GM23338 (cell line): ENCODE results near the gene SFR1. TPM values are rescaled to one million over a fixed set of nuclear protein-coding genes. Genes with fewer than 3 reads are reported as not detected.

Experiments used
- ATAC-seq: fragments of 200-7000 bp; cut with Tn5 transposase; 3 replicates; pipeline ENCODE4 v1.9.1; 2020
- DNase-seq: peaks from one replicate; pipeline ENCODE4 v3.0.0-alpha.2; 2015; ENCODE audit warnings: low spot score
- H2AFZ ChIP-seq: fragments of 200-600 bp; sonication (generic); 2 replicates; pipeline ENCODE4 v1.8.0; 2016; ENCODE audit warnings: antibody characterized with exemption, mild to moderate bottlenecking, moderate library complexity
- H3F3A ChIP-seq: fragments of 200-600 bp; sonication (generic); replicated peaks from 2 replicates; pipeline ENCODE4 v1.8.0; 2017; ENCODE audit warnings: antibody characterized with exemption, mixed run types, low read depth
- H3K27ac ChIP-seq: fragments of 200-600 bp; sonication (generic); 2 replicates; pipeline ENCODE4 v1.6.1; 2016; ENCODE audit warnings: low read depth
- H3K27me3 ChIP-seq: fragments of 200-600 bp; sonication (generic); 2 replicates; pipeline ENCODE4 v1.8.0; 2016; ENCODE audit warnings: mild to moderate bottlenecking, mixed run types, moderate library complexity; ENCODE audit not compliant: insufficient read depth
- H3K36me3 ChIP-seq: fragments of 200-600 bp; sonication (generic); 2 replicates; pipeline ENCODE4 v1.8.0; 2016; ENCODE audit warnings: mild to moderate bottlenecking; ENCODE audit not compliant: insufficient read depth
- H3K4me1 ChIP-seq: fragments of 200-600 bp; sonication (generic); 2 replicates; pipeline ENCODE4 v1.8.0; 2016; ENCODE audit warnings: mild to moderate bottlenecking, moderate library complexity; ENCODE audit not compliant: insufficient read depth
- H3K4me2 ChIP-seq: fragments of 200-600 bp; sonication (generic); 2 replicates; pipeline ENCODE4 v1.7.1; 2017; ENCODE audit warnings: mixed run types
- H3K4me3 ChIP-seq: fragments of 200-600 bp; sonication (generic); 2 replicates; pipeline ENCODE4 v1.6.1; 2016; ENCODE audit warnings: mixed run types
- H3K79me2 ChIP-seq: fragments of 200-600 bp; sonication (generic); replicated peaks from 2 replicates; pipeline ENCODE4 v1.8.0; 2017; ENCODE audit warnings: mild to moderate bottlenecking; ENCODE audit not compliant: insufficient read depth
- H3K9me2 ChIP-seq: fragments of 200-600 bp; sonication (generic); 2 replicates; pipeline ENCODE4 v1.8.0; 2017; ENCODE audit not compliant: insufficient read depth
- H4K20me1 ChIP-seq: fragments of 200-600 bp; sonication (generic); replicated peaks from 2 replicates; pipeline ENCODE4 v1.8.0; 2017; ENCODE audit warnings: mild to moderate bottlenecking; ENCODE audit not compliant: insufficient read depth
- H3K27ac Mint-ChIP-seq: 2 replicates; pipeline ENCODE4 v1.8.0; 2020; ENCODE audit warnings: inconsistent platforms, mild to moderate bottlenecking, moderate library complexity, mixed read lengths
- H3K27me3 Mint-ChIP-seq: 3 replicates; pipeline ENCODE4 v1.8.0; 2022; ENCODE audit warnings: low read depth, mild to moderate bottlenecking, moderate library complexity, mixed read lengths, inconsistent platforms; ENCODE audit not compliant: insufficient read depth, poor library complexity
- H3K36me3 Mint-ChIP-seq: 3 replicates; pipeline ENCODE4 v1.8.0; 2021; ENCODE audit warnings: low read depth, mild to moderate bottlenecking, inconsistent platforms, moderate library complexity, mixed read lengths
- H3K4me1 Mint-ChIP-seq: 3 replicates; pipeline ENCODE4 v1.8.0; 2020; ENCODE audit warnings: mild to moderate bottlenecking, inconsistent platforms, mixed read lengths
- H3K4me3 Mint-ChIP-seq: 3 replicates; pipeline ENCODE4 v1.8.0; 2021; ENCODE audit warnings: moderate library complexity, mild to moderate bottlenecking, inconsistent platforms, mixed read lengths
- H3K9me3 Mint-ChIP-seq: 3 replicates; pipeline ENCODE4 v1.8.0; 2020; ENCODE audit warnings: moderate library complexity, mild to moderate bottlenecking, inconsistent platforms, mixed read lengths
- CTCF ChIP-seq, 2 experiments: fragments of 200-600 bp in 1 of 2; sonication (generic) in 1 of 2; conservative IDR thresholded peaks; 2 replicates each; pipeline versions ENCODE4 v1.5.1 to v1.6.1; 2016 to 2017; ENCODE audit warnings: antibody characterized with exemption in 2 of 2, low read depth in 2 of 2, mild to moderate bottlenecking in 2 of 2, moderate library complexity in 1 of 2
- ETS1 ChIP-seq: IDR thresholded peaks from 2 replicates; pipeline ENCODE4 v1.6.1; 2016; ENCODE audit warnings: antibody characterized with exemption
- EZH2 ChIP-seq: fragments of 200-600 bp; sonication (generic); IDR thresholded peaks from one replicate; pipeline ENCODE4 v1.8.0; 2017; ENCODE audit warnings: antibody characterized with exemption, mild to moderate bottlenecking, low read depth; ENCODE audit not compliant: unreplicated experiment
- EZH2phosphoT487 ChIP-seq: fragments of 200-600 bp; sonication (generic); IDR thresholded peaks from one replicate; pipeline ENCODE4 v1.8.1; 2018; ENCODE audit warnings: antibody characterized with exemption; ENCODE audit not compliant: unreplicated experiment
- JUNB ChIP-seq: IDR thresholded peaks from one replicate; pipeline ENCODE4 v1.6.1; 2016; ENCODE audit warnings: antibody characterized with exemption; ENCODE audit not compliant: unreplicated experiment
- NANOG ChIP-seq: IDR thresholded peaks from 2 replicates; pipeline ENCODE4 v1.6.1; 2016; ENCODE audit warnings: antibody characterized with exemption, borderline replicate concordance
- POLR2AphosphoS5 ChIP-seq: IDR thresholded peaks from 2 replicates; pipeline ENCODE4 v1.6.1; 2016; ENCODE audit warnings: antibody characterized with exemption, low read depth
- STAT1 ChIP-seq: IDR thresholded peaks from one replicate; pipeline ENCODE4 v1.6.1; 2016; ENCODE audit warnings: antibody characterized with exemption; ENCODE audit not compliant: unreplicated experiment
- ZNF114 ChIP-seq: fragments of 250-450 bp; sonication (Bioruptor Pico); IDR thresholded peaks from 2 replicates; pipeline ENCODE4 v1.5.0; 2020; ENCODE audit warnings: mild to moderate bottlenecking, moderate library complexity
- ZNF331 ChIP-seq: fragments of 250-450 bp; sonication (Bioruptor Pico); IDR thresholded peaks from 2 replicates; pipeline ENCODE4 v1.5.0; 2020; ENCODE audit warnings: low read depth, mild to moderate bottlenecking, moderate library complexity
- polyA plus RNA-seq: library from polyadenylated mRNA; unstranded; fragments of >200 nt; fragmentation: Nextera tagmentation; extraction: Ambion mirVana; gene quantifications from 2 replicates; pipeline ENCODE4 v1.2.1, GENCODE V29; 2016
- total RNA-seq: library from RNA; depleted of rRNA; stranded (reverse); fragments of >200 nt; shearing (Covaris generic); gene quantifications from 2 replicates; pipeline ENCODE4 v1.2.3, GENCODE V29; 2014
- TF ChIP-seq, protein P1 (sequence below): IDR thresholded peaks from one replicate; pipeline ENCODE4 v1.6.1; 2018; ENCODE audit warnings: antibody characterized with exemption; ENCODE audit not compliant: unreplicated experiment

Gene SFR1
- total and polyA plus RNA-seq, 2 experiments from 2014 or later, result 8.3 to 13.0 TPM

GRCh38 chr10:104109908-104110662 lies 11.9 kb upstream of the SFR1 start (continued):
- TF ChIP-seq, protein P1, sequence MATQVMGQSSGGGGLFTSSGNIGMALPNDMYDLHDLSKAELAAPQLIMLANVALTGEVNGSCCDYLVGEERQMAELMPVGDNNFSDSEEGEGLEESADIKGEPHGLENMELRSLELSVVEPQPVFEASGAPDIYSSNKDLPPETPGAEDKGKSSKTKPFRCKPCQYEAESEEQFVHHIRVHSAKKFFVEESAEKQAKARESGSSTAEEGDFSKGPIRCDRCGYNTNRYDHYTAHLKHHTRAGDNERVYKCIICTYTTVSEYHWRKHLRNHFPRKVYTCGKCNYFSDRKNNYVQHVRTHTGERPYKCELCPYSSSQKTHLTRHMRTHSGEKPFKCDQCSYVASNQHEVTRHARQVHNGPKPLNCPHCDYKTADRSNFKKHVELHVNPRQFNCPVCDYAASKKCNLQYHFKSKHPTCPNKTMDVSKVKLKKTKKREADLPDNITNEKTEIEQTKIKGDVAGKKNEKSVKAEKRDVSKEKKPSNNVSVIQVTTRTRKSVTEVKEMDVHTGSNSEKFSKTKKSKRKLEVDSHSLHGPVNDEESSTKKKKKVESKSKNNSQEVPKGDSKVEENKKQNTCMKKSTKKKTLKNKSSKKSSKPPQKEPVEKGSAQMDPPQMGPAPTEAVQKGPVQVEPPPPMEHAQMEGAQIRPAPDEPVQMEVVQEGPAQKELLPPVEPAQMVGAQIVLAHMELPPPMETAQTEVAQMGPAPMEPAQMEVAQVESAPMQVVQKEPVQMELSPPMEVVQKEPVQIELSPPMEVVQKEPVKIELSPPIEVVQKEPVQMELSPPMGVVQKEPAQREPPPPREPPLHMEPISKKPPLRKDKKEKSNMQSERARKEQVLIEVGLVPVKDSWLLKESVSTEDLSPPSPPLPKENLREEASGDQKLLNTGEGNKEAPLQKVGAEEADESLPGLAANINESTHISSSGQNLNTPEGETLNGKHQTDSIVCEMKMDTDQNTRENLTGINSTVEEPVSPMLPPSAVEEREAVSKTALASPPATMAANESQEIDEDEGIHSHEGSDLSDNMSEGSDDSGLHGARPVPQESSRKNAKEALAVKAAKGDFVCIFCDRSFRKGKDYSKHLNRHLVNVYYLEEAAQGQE, result no peak
- no peak for TF ChIP-seq EZH2phosphoT487
- no peak for TF ChIP-seq EZH2
- TF ChIP-seq ETS1, result no peak
- TF ChIP-seq ZNF114 (CRISPR knock-in tag), result no peak
- no peak for TF ChIP-seq POLR2AphosphoS5
- TF ChIP-seq CTCF (conservative IDR thresholded peaks at IDR 0.05; ENCODE audit: low read depth in 2 of 2), result no peak

DNA sequence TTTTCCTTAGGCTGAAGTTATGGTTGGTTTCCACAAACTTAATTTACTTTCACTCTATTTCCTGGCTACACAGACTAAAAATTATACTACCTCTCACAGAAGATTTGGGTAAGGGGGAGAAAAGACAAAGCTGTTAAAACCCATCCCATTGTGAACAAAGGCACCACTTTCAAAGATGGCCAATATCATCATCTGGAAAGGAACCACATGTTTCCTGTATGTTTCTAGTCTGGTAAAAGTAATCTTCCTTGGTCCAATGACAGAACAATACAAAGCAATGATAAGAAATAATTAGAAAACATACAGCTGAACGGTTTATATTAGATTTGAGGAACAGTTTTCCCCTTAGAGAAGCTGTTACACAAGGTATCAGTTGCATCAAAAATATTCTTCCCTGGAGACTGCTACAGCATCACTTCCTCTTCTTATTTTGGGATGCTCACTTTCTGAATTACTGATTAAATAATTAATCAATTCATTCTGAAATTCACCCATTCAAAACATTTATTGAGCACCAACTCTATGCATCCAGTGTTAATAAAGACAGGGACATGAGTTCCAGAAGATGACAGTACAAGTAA lies 8.5 kb upstream of the SFR1 start:
- ATAC-seq, result no peak
- H3K4me1 Mint-ChIP-seq, result no peaks in the 10 kb centered on the region
- H3K36me3 Mint-ChIP-seq, result no peaks in the 10 kb centered on the region

More for the DNA sequence above, 8.5 kb upstream of the SFR1 start:
- H3K4me3 ChIP-seq, result no peak overlapping the region
- no peaks in the 10 kb centered on the region for H3K4me1 ChIP-seq
- TF ChIP-seq JUNB (no peak), EZH2phosphoT487 (no peak), ZNF331 (CRISPR knock-in tag) (no peak), CTCF (conservative IDR thresholded peaks at IDR 0.05; ENCODE audit: low read depth in 2 of 2) (no peak), ETS1 (no peak), ZNF114 (CRISPR knock-in tag) (no peak), STAT1 (no peak), EZH2 (no peak), NANOG (no peak), POLR2AphosphoS5 (no peak)
- H3K27ac ChIP-seq, result no peak overlapping the region
- H3K27me3 ChIP-seq, result no peaks in the 10 kb centered on the region
- H2AFZ ChIP-seq, result 0 out of 2 replicates have a peak overlapping the region, but pooled peaks have one; percentile 41
- no peak for DNase-seq
- Mint-ChIP-seq H3K4me3 (no peak overlapping the region), H3K27ac (no peak overlapping the region), H3K9me3 (no peaks in the 10 kb centered on the region), H3K27me3 (no peaks in the 10 kb centered on the region)
- no peaks in the 10 kb centered on the region for H4K20me1 ChIP-seq
- H3K79me2 ChIP-seq, result no peaks in the 10 kb centered on the region
- no peaks in the 10 kb centered on the region for H3F3A ChIP-seq
- no peaks in the 10 kb centered on the region for H3K9me2 ChIP-seq
- no peak overlapping the region for H3K4me2 ChIP-seq
- no peaks in the 10 kb centered on the region for H3K36me3 ChIP-seq
